Fibroblast of pulmonary artery (primary cell): ENCODE results near the gene EFR3B.
A peak's percentile ranks its signal among the peaks of the same experiment; 100 is the strongest.

Experiments
- DNase-seq: peaks from one replicate; pipeline ENCODE4 v3.0.0-alpha.2; 2010; ENCODE audit warnings: low read depth
- H3K4me3 ChIP-seq: replicated peaks from 2 replicates; pipeline ENCODE4 v1.5.1; 2011; ENCODE audit warnings: low read depth, mild to moderate bottlenecking, control low read depth, low read length, moderate library complexity
- TF ChIP-seq, protein P1 (sequence below): IDR thresholded peaks from 2 replicates; pipeline ENCODE4 v1.5.1; 2011; ENCODE audit warnings: mild to moderate bottlenecking, control low read depth, low read length, inconsistent platforms; ENCODE audit errors: missing control alignments

The EFR3B gene

DNA sequence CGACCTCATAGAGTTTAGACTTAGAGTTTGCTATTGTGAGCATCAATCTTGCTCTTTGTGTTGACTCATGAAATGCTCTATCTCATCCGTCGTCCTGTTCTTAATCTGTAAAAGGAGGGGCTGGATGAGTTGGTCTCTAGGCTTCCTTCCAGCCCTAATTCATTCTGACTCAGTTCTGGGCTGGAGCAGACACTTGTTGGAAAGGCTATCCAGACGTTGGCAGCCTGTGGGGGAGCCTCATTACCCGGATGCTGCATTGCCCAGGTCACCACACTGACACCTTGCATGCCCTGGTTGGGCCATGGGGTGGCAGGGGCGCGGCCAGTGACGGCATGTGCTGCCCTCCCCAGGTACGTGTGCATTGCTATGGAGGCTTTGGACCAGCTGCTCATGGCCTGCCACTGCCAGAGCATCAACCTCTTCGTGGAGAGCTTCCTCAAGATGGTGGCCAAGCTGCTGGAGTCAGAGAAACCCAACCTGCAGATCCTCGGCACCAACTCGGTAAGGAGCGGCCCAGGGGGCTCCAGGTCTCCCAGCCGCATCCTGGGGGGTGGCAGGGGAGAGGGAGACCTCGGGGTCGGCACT lies 61.5 kb downstream of the EFR3B start:
- no peak overlapping the region for H3K4me3 ChIP-seq
- TF ChIP-seq, protein P1, sequence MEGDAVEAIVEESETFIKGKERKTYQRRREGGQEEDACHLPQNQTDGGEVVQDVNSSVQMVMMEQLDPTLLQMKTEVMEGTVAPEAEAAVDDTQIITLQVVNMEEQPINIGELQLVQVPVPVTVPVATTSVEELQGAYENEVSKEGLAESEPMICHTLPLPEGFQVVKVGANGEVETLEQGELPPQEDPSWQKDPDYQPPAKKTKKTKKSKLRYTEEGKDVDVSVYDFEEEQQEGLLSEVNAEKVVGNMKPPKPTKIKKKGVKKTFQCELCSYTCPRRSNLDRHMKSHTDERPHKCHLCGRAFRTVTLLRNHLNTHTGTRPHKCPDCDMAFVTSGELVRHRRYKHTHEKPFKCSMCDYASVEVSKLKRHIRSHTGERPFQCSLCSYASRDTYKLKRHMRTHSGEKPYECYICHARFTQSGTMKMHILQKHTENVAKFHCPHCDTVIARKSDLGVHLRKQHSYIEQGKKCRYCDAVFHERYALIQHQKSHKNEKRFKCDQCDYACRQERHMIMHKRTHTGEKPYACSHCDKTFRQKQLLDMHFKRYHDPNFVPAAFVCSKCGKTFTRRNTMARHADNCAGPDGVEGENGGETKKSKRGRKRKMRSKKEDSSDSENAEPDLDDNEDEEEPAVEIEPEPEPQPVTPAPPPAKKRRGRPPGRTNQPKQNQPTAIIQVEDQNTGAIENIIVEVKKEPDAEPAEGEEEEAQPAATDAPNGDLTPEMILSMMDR = no peak
- peak; percentile 71 for DNase-seq

DNA sequence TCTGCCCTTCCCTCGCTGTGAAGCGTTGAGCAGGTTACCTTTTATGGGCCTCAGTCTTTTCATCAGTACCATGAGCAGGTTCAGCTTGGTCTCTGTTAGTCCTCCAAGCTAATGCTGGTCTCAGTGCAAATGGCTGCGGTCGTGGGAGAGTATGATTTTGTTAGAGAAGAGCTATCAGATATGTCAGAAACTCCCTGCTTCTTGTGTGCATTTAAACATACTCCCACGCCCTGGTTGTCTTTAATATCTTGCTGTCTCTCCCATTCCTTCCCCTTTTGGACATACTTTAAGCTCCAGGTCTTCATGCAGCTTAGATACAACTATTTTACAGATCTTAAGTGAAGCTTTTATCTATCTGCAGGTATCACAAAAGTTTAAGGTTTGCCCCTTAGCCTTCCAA lies 62.9 kb downstream of the EFR3B start:
- no peak overlapping the region for H3K4me3 ChIP-seq
- no peak for DNase-seq
- TF ChIP-seq, protein P1 = no peak

DNA sequence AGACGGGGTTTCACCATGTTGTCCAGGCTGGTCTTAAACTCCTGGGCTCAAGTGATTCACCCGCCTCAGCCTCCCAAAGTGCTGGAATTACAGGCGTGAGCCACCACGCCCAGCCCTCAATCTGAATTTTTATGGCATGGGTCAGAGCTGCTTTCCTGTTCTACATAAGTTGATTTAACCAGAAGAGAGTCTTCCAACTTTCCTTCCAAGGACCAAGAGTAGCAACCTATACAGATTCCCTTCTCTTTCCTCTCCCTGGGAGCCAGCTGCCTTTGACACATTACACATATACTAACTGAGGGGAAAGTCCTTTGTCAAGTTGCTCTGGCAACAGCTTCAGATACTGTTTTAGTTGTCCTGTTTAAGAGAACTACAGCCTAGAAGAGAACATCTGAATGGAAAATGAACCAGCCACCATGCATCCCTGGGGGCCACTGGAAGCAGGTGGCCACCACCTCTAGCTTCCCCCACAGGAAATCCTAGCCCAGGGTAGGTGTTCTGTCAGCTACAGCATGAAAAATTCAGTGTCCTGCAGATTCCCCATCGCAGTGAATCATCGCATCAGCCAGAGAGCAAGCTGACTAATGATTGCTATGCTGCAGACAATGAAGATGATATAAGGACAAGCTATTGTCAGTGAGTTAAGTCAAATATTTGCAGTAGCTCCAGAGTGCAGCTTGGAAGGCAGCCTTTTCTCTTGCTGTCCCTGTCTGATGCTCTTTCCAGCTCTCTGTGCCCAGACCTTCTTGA lies 63.6 kb downstream of the EFR3B start:
- TF ChIP-seq, protein P1 = no peak
- DNase-seq = peak; percentile 25
- no peak overlapping the region for H3K4me3 ChIP-seq

DNA sequence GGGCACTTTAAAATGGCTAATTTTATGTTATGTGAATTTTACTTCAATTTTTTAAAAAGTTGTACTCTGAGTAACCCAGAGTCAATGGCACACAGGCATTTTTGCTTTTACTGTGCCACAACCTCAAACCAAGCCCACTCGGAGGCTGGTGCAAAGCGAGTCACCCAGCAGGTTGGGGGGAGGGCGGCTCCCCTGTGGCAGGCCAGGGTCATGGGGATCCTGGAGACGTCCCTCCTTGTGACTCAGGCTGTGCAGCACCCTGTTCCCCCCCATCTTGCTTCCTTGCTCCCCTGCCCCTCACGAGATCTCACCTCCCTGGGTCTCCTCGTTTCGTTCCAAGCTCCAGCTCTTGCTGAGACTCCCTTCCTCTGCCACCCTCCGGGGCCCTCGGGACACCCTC lies 67.9 kb downstream of the EFR3B start:
- no peak overlapping the region for H3K4me3 ChIP-seq
- DNase-seq = no peak
- TF ChIP-seq, protein P1 = no peak

DNA sequence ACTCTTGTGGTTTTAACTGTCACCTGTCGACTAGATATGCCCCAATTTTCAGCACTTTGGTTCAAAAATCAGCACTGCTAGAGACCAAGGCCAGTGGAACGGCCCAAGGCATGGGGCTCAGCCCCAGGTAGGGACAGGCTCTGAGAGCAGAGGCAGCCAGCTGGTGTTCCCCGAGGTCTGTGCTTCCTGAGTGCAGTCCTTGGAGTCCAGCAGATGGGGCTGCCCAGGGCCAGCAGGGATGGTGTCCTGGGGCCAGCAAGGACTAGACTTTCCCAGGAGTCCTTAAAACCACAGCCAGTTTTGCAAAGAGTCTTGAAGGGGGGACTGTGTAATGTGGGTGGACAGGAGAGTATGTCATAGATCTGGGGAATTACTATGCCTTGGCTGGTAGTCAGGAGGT lies 70.2 kb downstream of the EFR3B start:
- no peak overlapping the region for H3K4me3 ChIP-seq
- TF ChIP-seq, protein P1 = no peak
- no peak for DNase-seq

DNA sequence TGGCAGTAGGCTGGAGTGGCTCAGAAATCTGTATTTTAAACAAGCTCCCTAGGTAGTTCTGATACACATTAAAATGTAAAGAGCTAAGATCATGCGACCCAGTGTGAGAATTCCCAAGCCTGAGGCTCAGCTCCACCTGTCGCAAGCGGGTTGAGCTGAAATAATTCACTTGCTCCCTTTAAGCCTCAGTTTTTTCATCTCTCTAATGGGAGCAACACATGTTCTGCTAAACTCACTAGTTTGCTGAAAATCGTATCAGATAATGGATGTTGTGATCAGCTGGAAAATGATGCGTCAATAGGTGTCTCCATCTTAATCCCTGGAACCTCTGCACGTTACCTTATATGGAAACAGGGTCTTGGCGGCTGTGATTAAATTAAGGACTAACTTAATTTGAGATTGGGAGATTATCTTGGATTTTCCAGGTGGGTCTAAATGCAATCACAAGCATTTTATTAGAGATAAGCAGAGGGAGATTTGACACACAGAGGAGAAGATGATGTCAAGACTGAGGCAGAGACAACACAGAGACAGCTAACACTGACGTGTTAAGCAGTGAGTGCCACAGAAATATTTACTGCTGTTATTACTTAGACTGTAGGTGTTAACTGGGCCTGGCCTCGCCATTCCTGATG lies 73.5 kb downstream of the EFR3B start:
- no peak overlapping the region for H3K4me3 ChIP-seq
- TF ChIP-seq, protein P1 = no peak
- no peak for DNase-seq
